DND-41 (cell line): ENCODE measurements around the gene GRIK4.

Experiments
- ATAC-seq: fragments of 200-7000 bp; cut with Tn5 transposase; 3 replicates; pipeline ENCODE4 v1.9.1; 2021; ENCODE audit warnings: low read depth; ENCODE audit not compliant: insufficient read depth
- DNase-seq: peaks from one replicate; pipeline ENCODE4 v3.0.0-alpha.2; 2020
- H2AFZ ChIP-seq: 2 replicates; pipeline ENCODE4 v1.6.0; 2012; ENCODE audit warnings: low read depth, low read length
- H3K27ac ChIP-seq: 2 replicates; pipeline ENCODE4 v1.5.1; 2012; ENCODE audit warnings: low read length, inconsistent platforms
- H3K27me3 ChIP-seq: fragments of 200-600 bp; sonication (generic); 2 replicates; pipeline ENCODE4 v1.6.0; 2012; ENCODE audit warnings: low read length, mild to moderate bottlenecking, inconsistent platforms; ENCODE audit not compliant: insufficient read depth, poor library complexity
- H3K36me3 ChIP-seq: 2 replicates; pipeline ENCODE4 v1.5.1; 2012; ENCODE audit warnings: low read length, inconsistent platforms; ENCODE audit not compliant: insufficient read depth
- H3K4me1 ChIP-seq: 2 replicates; pipeline ENCODE4 v1.5.1; 2012; ENCODE audit warnings: mild to moderate bottlenecking, low read length; ENCODE audit not compliant: insufficient read depth
- H3K4me2 ChIP-seq: 2 replicates; pipeline ENCODE4 v1.6.0; 2012; ENCODE audit warnings: mild to moderate bottlenecking, moderate library complexity, low read length, inconsistent platforms; ENCODE audit not compliant: insufficient read depth
- H3K4me3 ChIP-seq, 2 experiments: fragments of 200-600 bp in 1 of 2; shearing (Covaris generic) in 1 of 2; 2 replicates each; pipeline ENCODE4 v1.5.1; 2012 to 2016; ENCODE audit warnings: inconsistent platforms in 2 of 2, low read length in 2 of 2, mild to moderate bottlenecking in 2 of 2, low read depth in 1 of 2, moderate library complexity in 1 of 2
- H3K79me2 ChIP-seq: 2 replicates; pipeline ENCODE4 v1.6.0; 2012; ENCODE audit warnings: low read length, inconsistent platforms; ENCODE audit not compliant: insufficient read depth
- H3K9ac ChIP-seq: 2 replicates; pipeline ENCODE4 v1.6.0; 2012; ENCODE audit warnings: low read depth, mild to moderate bottlenecking, inconsistent platforms, low read length, moderate library complexity
- H3K9me3 ChIP-seq: 2 replicates; pipeline ENCODE4 v1.5.1; 2012; ENCODE audit warnings: low read length, moderate library complexity, mild to moderate bottlenecking, inconsistent platforms; ENCODE audit not compliant: insufficient read depth, severe bottlenecking
- H4K20me1 ChIP-seq: 2 replicates; pipeline ENCODE4 v1.6.0; 2012; ENCODE audit warnings: low read length; ENCODE audit not compliant: insufficient read depth
- EZH2 ChIP-seq: IDR thresholded peaks from 3 replicates; pipeline ENCODE4 v1.6.1; 2012; ENCODE audit warnings: borderline replicate concordance, low read depth, mild to moderate bottlenecking, moderate library complexity, low read length, inconsistent platforms; ENCODE audit not compliant: severe bottlenecking
- TF ChIP-seq, protein P1 (sequence below): IDR thresholded peaks from 2 replicates; pipeline ENCODE4 v1.5.1; 2012; ENCODE audit warnings: borderline replicate concordance, low read length, moderate library complexity, mild to moderate bottlenecking; ENCODE audit not compliant: poor library complexity, severe bottlenecking; ENCODE audit errors: extremely low read depth

GRIK4 gene

DNA sequence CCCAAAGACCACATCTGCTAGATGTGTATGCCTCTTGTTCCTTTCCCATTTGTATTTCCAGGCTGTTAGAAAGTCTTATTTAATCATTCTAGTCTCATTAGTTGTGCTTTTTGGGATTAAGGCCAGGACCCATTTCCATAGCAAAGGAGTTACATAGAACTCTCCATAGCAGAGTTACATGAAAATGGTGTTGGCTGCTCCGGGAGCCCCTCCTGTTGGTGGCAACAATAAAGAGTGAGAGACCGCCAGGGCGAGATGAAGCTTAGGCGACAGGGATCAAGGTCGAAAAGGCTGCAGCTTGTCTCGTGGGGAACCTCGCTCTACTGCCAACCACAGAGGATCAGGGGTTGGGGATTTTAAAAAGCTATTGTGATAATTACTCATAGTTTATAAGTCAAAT lies 58.3 kb downstream of the GRIK4 start:
- H3K27ac ChIP-seq: no peak overlapping the region
- peaks cover 3% of the 10 kb centered on the region for H3K27me3 ChIP-seq
- no peak for TF ChIP-seq EZH2
- TF ChIP-seq, protein P1, sequence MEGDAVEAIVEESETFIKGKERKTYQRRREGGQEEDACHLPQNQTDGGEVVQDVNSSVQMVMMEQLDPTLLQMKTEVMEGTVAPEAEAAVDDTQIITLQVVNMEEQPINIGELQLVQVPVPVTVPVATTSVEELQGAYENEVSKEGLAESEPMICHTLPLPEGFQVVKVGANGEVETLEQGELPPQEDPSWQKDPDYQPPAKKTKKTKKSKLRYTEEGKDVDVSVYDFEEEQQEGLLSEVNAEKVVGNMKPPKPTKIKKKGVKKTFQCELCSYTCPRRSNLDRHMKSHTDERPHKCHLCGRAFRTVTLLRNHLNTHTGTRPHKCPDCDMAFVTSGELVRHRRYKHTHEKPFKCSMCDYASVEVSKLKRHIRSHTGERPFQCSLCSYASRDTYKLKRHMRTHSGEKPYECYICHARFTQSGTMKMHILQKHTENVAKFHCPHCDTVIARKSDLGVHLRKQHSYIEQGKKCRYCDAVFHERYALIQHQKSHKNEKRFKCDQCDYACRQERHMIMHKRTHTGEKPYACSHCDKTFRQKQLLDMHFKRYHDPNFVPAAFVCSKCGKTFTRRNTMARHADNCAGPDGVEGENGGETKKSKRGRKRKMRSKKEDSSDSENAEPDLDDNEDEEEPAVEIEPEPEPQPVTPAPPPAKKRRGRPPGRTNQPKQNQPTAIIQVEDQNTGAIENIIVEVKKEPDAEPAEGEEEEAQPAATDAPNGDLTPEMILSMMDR: no peak
- no peaks in the 10 kb centered on the region for H3K9me3 ChIP-seq
- ATAC-seq (no peak), DNase-seq (no peak)
- H3K4me2 ChIP-seq: no peak overlapping the region
- H3K79me2 ChIP-seq: no peaks in the 10 kb centered on the region
- H3K36me3 ChIP-seq: no peaks in the 10 kb centered on the region
- H4K20me1 ChIP-seq: no peaks in the 10 kb centered on the region; the same call in none of the 2 replicates
- no peak overlapping the region for H3K4me3 ChIP-seq
- H3K4me1 ChIP-seq: no peaks in the 10 kb centered on the region
- no peak overlapping the region for H3K9ac ChIP-seq
- H2AFZ ChIP-seq: no peak overlapping the region

- ATAC-seq (no peak), DNase-seq (no peak)
- H3K9me3 ChIP-seq: no peaks in the 10 kb centered on the region
- H3K9ac ChIP-seq: no peak overlapping the region
- H3K36me3 ChIP-seq: no peaks in the 10 kb centered on the region
- H3K4me3 ChIP-seq: no peak overlapping the region
- TF ChIP-seq, protein P1: no peak
- TF ChIP-seq EZH2: no peak
- no peak overlapping the region for H2AFZ ChIP-seq
- no peak overlapping the region for H3K4me2 ChIP-seq
- H3K27me3 ChIP-seq: peaks cover 3% of the 10 kb centered on the region
- H4K20me1 ChIP-seq: no peaks in the 10 kb centered on the region; the same call in none of the 2 replicates
- no peak overlapping the region for H3K27ac ChIP-seq
- H3K4me1 ChIP-seq: no peaks in the 10 kb centered on the region
- no peaks in the 10 kb centered on the region for H3K79me2 ChIP-seq
Measured at GRCh38 chr11:120571476-120571875, 59.9 kb downstream of the GRIK4 start.

DNA sequence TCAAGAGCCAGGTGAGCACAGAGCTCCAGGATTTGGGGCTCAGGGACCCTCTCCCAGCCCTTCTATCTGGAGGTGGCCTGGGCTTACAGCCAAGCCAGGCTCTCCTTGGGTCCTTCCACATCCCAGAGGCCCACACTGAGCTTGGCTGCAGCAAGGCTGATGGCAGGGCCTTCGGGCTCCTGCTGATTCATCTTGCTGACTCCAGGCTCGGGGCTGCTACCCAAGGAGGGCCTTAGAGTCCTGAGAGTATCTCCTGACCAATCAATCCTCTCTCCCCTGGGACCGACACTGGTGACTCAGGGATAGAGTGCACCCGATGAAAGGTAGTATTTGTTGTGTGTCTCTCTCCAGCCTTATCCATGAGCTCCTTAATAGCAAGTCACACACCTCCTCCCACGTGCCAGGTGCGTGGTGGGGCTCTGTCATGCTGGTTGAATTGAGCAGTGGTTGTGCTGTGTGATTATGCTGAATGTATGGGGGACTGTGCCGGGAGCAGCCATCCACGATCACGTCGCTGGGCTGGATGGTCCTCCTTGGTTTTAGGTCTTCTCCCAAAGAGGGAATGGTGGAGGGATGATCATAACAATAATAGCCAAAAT lies 62.3 kb downstream of the GRIK4 start:
- ATAC-seq (no peak), DNase-seq (no peak)
- Histone ChIP-seq H3K27ac (no peak overlapping the region), H3K4me3 (no peak overlapping the region), H3K4me2 (no peak overlapping the region), H4K20me1 (no peaks in the 10 kb centered on the region; the same call in none of the 2 replicates), H3K4me1 (no peaks in the 10 kb centered on the region), H3K36me3 (no peaks in the 10 kb centered on the region), H3K9ac (no peak overlapping the region), H3K9me3 (no peaks in the 10 kb centered on the region), H3K79me2 (no peaks in the 10 kb centered on the region), H3K27me3 (peaks cover 4% of the 10 kb centered on the region), H2AFZ (no peak overlapping the region)
- TF ChIP-seq EZH2: no peak
- TF ChIP-seq, protein P1: no peak
